Body of pancreas (tissue), 4 donors: ENCODE data around the gene CEP85L. TPM values are rescaled to one million over a fixed set of nuclear protein-coding genes. Genes with fewer than 3 reads are reported as not detected.

Source experiments
- ATAC-seq: fragments of 150-250 bp; one replicate; pipeline ENCODE4 v1.9.1; 2016
- DNase-seq, 4 donors: peaks; one replicate each; pipeline ENCODE4 v3.0.0-alpha.2; 2019
- H3K27ac ChIP-seq, 4 donors: fragments of 200-600 bp; sonication (generic); 1 replicate in 3 of 4; 2 replicates in 1 of 4; pipeline versions ENCODE4 v1.5.1 to v1.6.1; 2016 to 2019; ENCODE audit warnings: mild to moderate bottlenecking in 1 of 4, mixed read lengths in 1 of 4, moderate library complexity in 1 of 4
- H3K27me3 ChIP-seq, 2 donors: fragments of 200-600 bp; sonication (generic); one replicate each; pipeline ENCODE4 v1.6.0; 2016; ENCODE audit warnings: mild to moderate bottlenecking in 1 of 2
- H3K36me3 ChIP-seq, 2 donors: fragments of 200-600 bp; sonication (generic); replicated peaks in 1 of 2; 2 replicates each; pipeline ENCODE4 v1.5.1; 2016; ENCODE audit warnings: low read depth in 2 of 2; ENCODE audit not compliant: insufficient read depth in 1 of 2
- H3K4me1 ChIP-seq: fragments of 200-600 bp; sonication (generic); one replicate; pipeline ENCODE4 v1.6.0; 2016
- H3K4me3 ChIP-seq, 2 donors: fragments of 200-600 bp; sonication (generic); 1 replicate in 1 of 2; 2 replicates in 1 of 2; pipeline ENCODE4 v1.5.1; 2016 to 2019
- H3K9me3 ChIP-seq, 3 donors: fragments of 200-600 bp; sonication (generic); 1 replicate in 2 of 3; 2 replicates in 1 of 3; pipeline ENCODE4 v1.5.1; 2016
- CTCF ChIP-seq, 7 experiments: fragments of 450-650 bp in 4 of 7; fragments of 200-600 bp in 3 of 7; sonication (generic) in 3 of 7; IDR thresholded peaks; one replicate each; pipeline ENCODE4 v1.5.1; 2016 to 2019; ENCODE audit warnings: antibody characterized with exemption in 7 of 7
- POLR2A ChIP-seq, 3 donors: fragments of 450-650 bp; IDR thresholded peaks; one replicate each; pipeline ENCODE4 v1.6.1; 2016; ENCODE audit warnings: antibody characterized with exemption in 3 of 3, mild to moderate bottlenecking in 2 of 3
- WGBS, 2 donors: methylation state at CpG; one replicate each; pipeline ENCODE4 v1.1.5; 2017; 5-methylcytosine and 5-hydroxymethylcytosine counted together
- intact Hi-C: fragments of 100-400 bp; cut with DNase I; formaldehyde crosslinking; loops from one replicate; pipeline ENCODE4 v1.15.1; 2023
- total RNA-seq, 2 donors: library from RNA; depleted of rRNA; stranded (reverse); fragments of >200 nt; gene quantifications; one replicate each; pipeline ENCODE4 v1.1.0, GENCODE V29; 2016

The CEP85L gene
- total RNA-seq, 2 donors from 2014 or later: 8.2 to 9.9 TPM

- H3K4me3 ChIP-seq: no peak overlapping the region
- intact Hi-C loops: no loop called here
- ATAC-seq: no peak
- no peak overlapping the region for H3K27ac ChIP-seq
- H3K9me3 ChIP-seq: no peaks in the 10 kb centered on the region
- H3K36me3 ChIP-seq: no peaks in the 10 kb centered on the region
- WGBS, 2 donors: 100% methylated on average over 1 of the region's 1 CpG
- peaks cover 13% of the 10 kb centered on the region for H3K4me1 ChIP-seq
- no peak for DNase-seq
- no peaks in the 10 kb centered on the region for H3K27me3 ChIP-seq
- TF ChIP-seq POLR2A (IDR thresholded peaks at IDR 0.05): no peak
- TF ChIP-seq CTCF (IDR thresholded peaks at IDR 0.05): no peak
Observed at GRCh38 chr6:118630923-118631322, 20.5 kb downstream of the CEP85L start.

GRCh38 chr6:118630067-118630466 lies 21.3 kb downstream of the CEP85L start:
- no peak overlapping the region for H3K27ac ChIP-seq
- no peaks in the 10 kb centered on the region for H3K9me3 ChIP-seq
- 76 to 82% methylated on average over 1 of the region's 1 CpG for WGBS, 2 donors
- ATAC-seq: no peak
- DNase-seq: no peak
- intact Hi-C loops: no loop called here
- no peaks in the 10 kb centered on the region for H3K27me3 ChIP-seq
- H3K36me3 ChIP-seq: no peaks in the 10 kb centered on the region
- peaks cover 13% of the 10 kb centered on the region for H3K4me1 ChIP-seq
- H3K4me3 ChIP-seq: no peak overlapping the region
- no peak for TF ChIP-seq CTCF (IDR thresholded peaks at IDR 0.05)
- no peak for TF ChIP-seq POLR2A (IDR thresholded peaks at IDR 0.05)

- no peaks in the 10 kb centered on the region for H3K27me3 ChIP-seq
- no peak overlapping the region for H3K4me3 ChIP-seq
- H3K9me3 ChIP-seq: no peaks in the 10 kb centered on the region
- intact Hi-C loops: no loop called here
- ATAC-seq: no peak
- H3K4me1 ChIP-seq: peaks cover 11% of the 10 kb centered on the region
- WGBS, 2 donors: 99% methylated on average over 3 of the region's 3 CpGs
- TF ChIP-seq POLR2A (IDR thresholded peaks at IDR 0.05): no peak
- no peak for TF ChIP-seq CTCF (IDR thresholded peaks at IDR 0.05)
- no peak overlapping the region for H3K27ac ChIP-seq
- H3K36me3 ChIP-seq: no peaks in the 10 kb centered on the region
- no peak for DNase-seq
Observed at GRCh38 chr6:118627724-118628123, 23.7 kb downstream of the CEP85L start.

- no peak overlapping the region for H3K27ac ChIP-seq
- ATAC-seq: no peak
- H3K4me1 ChIP-seq: peaks cover 22% of the 10 kb centered on the region
- no peak overlapping the region for H3K4me3 ChIP-seq
- intact Hi-C loops: no loop called here
- no peak for DNase-seq
- WGBS, 2 donors: 97 to 98% methylated on average over 4 of the region's 4 CpGs
- H3K9me3 ChIP-seq: no peaks in the 10 kb centered on the region
- TF ChIP-seq CTCF (IDR thresholded peaks at IDR 0.05) (no peak), POLR2A (IDR thresholded peaks at IDR 0.05) (no peak)
- no peaks in the 10 kb centered on the region for H3K27me3 ChIP-seq
- no peaks in the 10 kb centered on the region for H3K36me3 ChIP-seq
Observed at GRCh38 chr6:118625833-118626232, 25.6 kb downstream of the CEP85L start.

- no peaks in the 10 kb centered on the region for H3K9me3 ChIP-seq
- DNase-seq: no peak
- no peak for TF ChIP-seq POLR2A (IDR thresholded peaks at IDR 0.05)
- TF ChIP-seq CTCF (IDR thresholded peaks at IDR 0.05): no peak
- H3K4me1 ChIP-seq: peaks cover 26% of the 10 kb centered on the region
- no peak overlapping the region for H3K4me3 ChIP-seq
- no peaks in the 10 kb centered on the region for H3K27me3 ChIP-seq
- no peaks in the 10 kb centered on the region for H3K36me3 ChIP-seq
- WGBS, 2 donors: 90 to 91% methylated on average over 7 of the region's 7 CpGs
- ATAC-seq: no peak
- no peak overlapping the region for H3K27ac ChIP-seq
- intact Hi-C loops: no loop called here
Observed at GRCh38 chr6:118621799-118622470, 29.5 kb downstream of the CEP85L start.
